Progenitor cell of endocrine pancreas (in vitro differentiated cells): Measurements from ENCODE around the gene NUAK1. TPM values are rescaled to one million over a fixed set of nuclear protein-coding genes. Genes with fewer than 3 reads are reported as not detected.

Source experiments
- DNase-seq: peaks from one replicate; pipeline ENCODE4 v3.0.0; 2021; ENCODE audit warnings: low spot score; ENCODE audit not compliant: unreplicated experiment
- H3K27ac Mint-ChIP-seq: 2 replicates; pipeline ENCODE4 v1.8.0; 2021; ENCODE audit warnings: mild to moderate bottlenecking, moderate library complexity, mixed read lengths
- H3K27me3 Mint-ChIP-seq: 2 replicates; pipeline ENCODE4 v1.8.0; 2021; ENCODE audit warnings: mixed read lengths
- H3K36me3 Mint-ChIP-seq: 2 replicates; pipeline ENCODE4 v1.8.0; 2022; ENCODE audit warnings: mixed read lengths; ENCODE audit not compliant: insufficient read depth
- H3K4me1 Mint-ChIP-seq: 2 replicates; pipeline ENCODE4 v1.8.0; 2021; ENCODE audit warnings: low read depth, mixed read lengths
- H3K4me3 Mint-ChIP-seq: 2 replicates; pipeline ENCODE4 v1.8.0; 2021; ENCODE audit warnings: low read depth, mild to moderate bottlenecking, moderate library complexity, mixed read lengths
- H3K9me3 Mint-ChIP-seq: 2 replicates; pipeline ENCODE4 v1.8.0; 2021; ENCODE audit warnings: low read depth, mixed read lengths
- CTCF ChIP-seq: fragments of 200-600 bp; sonication (generic); IDR thresholded peaks from one replicate; pipeline ENCODE4 v1.5.0; 2021; ENCODE audit warnings: antibody characterized with exemption, mild to moderate bottlenecking; ENCODE audit not compliant: unreplicated experiment
- total RNA-seq: library from RNA; stranded (reverse); gene quantifications from 2 replicates; pipeline ENCODE4 v1.2.1, GENCODE V29; 2021

NUAK1 gene
- total RNA-seq, 1 donor from 2014 or later = 7.6 TPM

GRCh38 chr12:106081606-106082005 is 57.1 kb downstream of the NUAK1 start:
- H3K27ac Mint-ChIP-seq = no peak overlapping the region
- H3K36me3 Mint-ChIP-seq = peaks cover 18% of the 10 kb centered on the region
- no peak overlapping the region for H3K4me3 Mint-ChIP-seq
- no peaks in the 10 kb centered on the region for H3K9me3 Mint-ChIP-seq
- no peak for DNase-seq
- H3K27me3 Mint-ChIP-seq = no peaks in the 10 kb centered on the region
- no peak for TF ChIP-seq CTCF
- H3K4me1 Mint-ChIP-seq = peaks cover 14% of the 10 kb centered on the region

- H3K36me3 Mint-ChIP-seq = peaks cover 18% of the 10 kb centered on the region
- no peak for DNase-seq
Measured at GRCh38 chr12:106080791-106081170, 58.0 kb downstream of the NUAK1 start.

GRCh38 chr12:106080041-106080790 is 58.5 kb downstream of the NUAK1 start:
- Mint-ChIP-seq H3K4me1 (peaks cover 18% of the 10 kb centered on the region), H3K27ac (no peak overlapping the region), H3K4me3 (no peak overlapping the region), H3K9me3 (no peaks in the 10 kb centered on the region), H3K27me3 (no peaks in the 10 kb centered on the region), H3K36me3 (peaks cover 18% of the 10 kb centered on the region)
- DNase-seq = no peak
- no peak for TF ChIP-seq CTCF

More at GRCh38 chr12:106080791-106081170, 58.0 kb downstream of the NUAK1 start:
- Mint-ChIP-seq H3K9me3 (no peaks in the 10 kb centered on the region), H3K27me3 (no peaks in the 10 kb centered on the region), H3K27ac (no peak overlapping the region), H3K4me1 (peaks cover 15% of the 10 kb centered on the region), H3K4me3 (no peak overlapping the region)
- no peak for TF ChIP-seq CTCF

- H3K27me3 Mint-ChIP-seq = no peaks in the 10 kb centered on the region
- TF ChIP-seq CTCF = no peak
- H3K4me1 Mint-ChIP-seq = peaks cover 22% of the 10 kb centered on the region
- H3K36me3 Mint-ChIP-seq = peaks cover 18% of the 10 kb centered on the region
- DNase-seq = no peak
- no peak overlapping the region for H3K27ac Mint-ChIP-seq
- no peaks in the 10 kb centered on the region for H3K9me3 Mint-ChIP-seq
- H3K4me3 Mint-ChIP-seq = no peak overlapping the region
Measured at GRCh38 chr12:106079148-106079738, 59.5 kb downstream of the NUAK1 start.

- Mint-ChIP-seq H3K4me3 (no peak overlapping the region), H3K9me3 (no peaks in the 10 kb centered on the region), H3K27ac (no peak overlapping the region), H3K36me3 (peaks cover 15% of the 10 kb centered on the region), H3K4me1 (peaks cover 14% of the 10 kb centered on the region), H3K27me3 (no peaks in the 10 kb centered on the region)
- no peak for TF ChIP-seq CTCF
- no peak for DNase-seq
Measured at GRCh38 chr12:106078358-106079010, 60.3 kb downstream of the NUAK1 start.
